OCI-LY1 (cell line): ENCODE data around the gene GALNT5.

ENCODE experiments used
- H2AFZ ChIP-seq: fragments of 200-600 bp; sonication (generic), shearing (Covaris generic); 2 replicates; pipeline ENCODE4 v1.6.0; 2014; ENCODE audit warnings: antibody characterized with exemption, mild to moderate bottlenecking, low read length
- H3F3A ChIP-seq: fragments of 200-600 bp; sonication (generic), shearing (Covaris generic); 2 replicates; pipeline ENCODE4 v1.6.0; 2014; ENCODE audit warnings: mild to moderate bottlenecking, antibody characterized with exemption, low read length, moderate library complexity; ENCODE audit not compliant: insufficient read depth
- H3K27ac ChIP-seq: fragments of 200-600 bp; sonication (generic); 2 replicates; pipeline ENCODE4 v1.5.1; 2014; ENCODE audit warnings: low read length, mixed run types, mild to moderate bottlenecking, low read depth; ENCODE audit not compliant: poor library complexity, severe bottlenecking
- H3K27me3 ChIP-seq: fragments of 200-600 bp; sonication (generic); 2 replicates; pipeline ENCODE4 v1.6.0; 2014; ENCODE audit warnings: antibody characterized with exemption, mild to moderate bottlenecking, low read length, moderate library complexity; ENCODE audit not compliant: insufficient read depth
- H3K36me3 ChIP-seq: fragments of 200-600 bp; sonication (generic); 2 replicates; pipeline ENCODE4 v1.6.1; 2014; ENCODE audit warnings: mild to moderate bottlenecking, antibody characterized with exemption, low read length, moderate library complexity, mixed read lengths; ENCODE audit not compliant: insufficient read depth
- H3K4me1 ChIP-seq: fragments of 200-600 bp; sonication (generic); 2 replicates; pipeline ENCODE4 v1.5.1; 2014; ENCODE audit warnings: mild to moderate bottlenecking, low read length, moderate library complexity; ENCODE audit not compliant: insufficient read depth, severe bottlenecking
- H3K4me2 ChIP-seq: fragments of 200-600 bp; sonication (generic), shearing (Covaris generic); 2 replicates; pipeline ENCODE4 v1.6.1; 2014; ENCODE audit warnings: low read length
- H3K4me3 ChIP-seq: fragments of 200-600 bp; sonication (generic); 2 replicates; pipeline ENCODE4 v1.5.1; 2014; ENCODE audit warnings: low read length, low read depth, mild to moderate bottlenecking, mixed read lengths; ENCODE audit not compliant: poor library complexity, severe bottlenecking
- H3K79me2 ChIP-seq: fragments of 200-600 bp; shearing (Covaris generic); 2 replicates; pipeline ENCODE4 v1.6.1; 2016; ENCODE audit warnings: mixed run types, low read length, mixed read lengths; ENCODE audit not compliant: insufficient read depth
- H3K9ac ChIP-seq: fragments of 200-600 bp; sonication (generic), shearing (Covaris generic); 2 replicates; pipeline ENCODE4 v1.6.1; 2014; ENCODE audit warnings: mild to moderate bottlenecking, low read length, mixed read lengths
- H3K9me2 ChIP-seq: fragments of 200-600 bp; sonication (generic), shearing (Covaris generic); 2 replicates; pipeline ENCODE4 v1.6.1; 2014; ENCODE audit warnings: low read depth, mild to moderate bottlenecking, low read length, mixed read lengths
- H3K9me3 ChIP-seq: fragments of 200-600 bp; shearing (Covaris generic); 2 replicates; pipeline ENCODE4 v1.6.1; 2014; ENCODE audit warnings: low read length, mixed read lengths
- H4K20me1 ChIP-seq: fragments of 200-600 bp; sonication (generic), shearing (Covaris generic); 2 replicates; pipeline ENCODE4 v1.6.0; 2016; ENCODE audit warnings: mild to moderate bottlenecking, low read length; ENCODE audit not compliant: insufficient read depth
- CTCF ChIP-seq: fragments of 200-600 bp; sonication (generic), shearing (Covaris generic); IDR thresholded peaks from 2 replicates; pipeline ENCODE4 v1.5.1; 2017; ENCODE audit warnings: mild to moderate bottlenecking, antibody characterized with exemption, low read length, moderate library complexity, mixed read lengths
- EZH2 ChIP-seq: fragments of 200-600 bp; sonication (generic), shearing (Covaris generic); IDR thresholded peaks from 2 replicates; pipeline ENCODE4 v1.8.0; 2017; ENCODE audit warnings: borderline replicate concordance, mixed run types, mild to moderate bottlenecking, antibody characterized with exemption, low read length, moderate library complexity, mixed read lengths

Gene GALNT5

GRCh38 chr2:157309878-157310277 is 52.4 kb downstream of the GALNT5 start:
- Histone ChIP-seq H3K27ac (no peak overlapping the region), H2AFZ (no peak overlapping the region), H3K4me1 (no peaks in the 10 kb centered on the region), H3K9ac (no peak overlapping the region), H3F3A (no peaks in the 10 kb centered on the region), H3K27me3 (no peaks in the 10 kb centered on the region), H3K9me3 (no peaks in the 10 kb centered on the region), H3K4me2 (no peak overlapping the region), H3K36me3 (no peaks in the 10 kb centered on the region), H3K4me3 (no peak overlapping the region), H4K20me1 (no peaks in the 10 kb centered on the region), H3K9me2 (no peaks in the 10 kb centered on the region), H3K79me2 (no peaks in the 10 kb centered on the region)
- TF ChIP-seq EZH2 (no peak), CTCF (no peak)

- H3K36me3 ChIP-seq = no peaks in the 10 kb centered on the region
- no peaks in the 10 kb centered on the region for H3K9me2 ChIP-seq
- H3K4me1 ChIP-seq = no peaks in the 10 kb centered on the region
- H2AFZ ChIP-seq = no peak overlapping the region
- no peak overlapping the region for H3K4me2 ChIP-seq
- no peaks in the 10 kb centered on the region for H3K27me3 ChIP-seq
- no peak overlapping the region for H3K4me3 ChIP-seq
- H3K9me3 ChIP-seq = no peaks in the 10 kb centered on the region
- H3F3A ChIP-seq = no peaks in the 10 kb centered on the region
- no peak overlapping the region for H3K9ac ChIP-seq
- H3K27ac ChIP-seq = no peak overlapping the region
- H3K79me2 ChIP-seq = no peaks in the 10 kb centered on the region
- H4K20me1 ChIP-seq = no peaks in the 10 kb centered on the region
- TF ChIP-seq EZH2 (no peak), CTCF (no peak)
Observed at GRCh38 chr2:157311706-157312105, 54.2 kb downstream of the GALNT5 start.

GRCh38 chr2:157312866-157313486 is 55.5 kb downstream of the GALNT5 start:
- Histone ChIP-seq H3K27me3 (no peaks in the 10 kb centered on the region), H3K9ac (no peak overlapping the region), H3K4me1 (no peaks in the 10 kb centered on the region), H3F3A (no peaks in the 10 kb centered on the region), H3K36me3 (no peaks in the 10 kb centered on the region), H3K4me3 (no peak overlapping the region), H3K9me2 (no peaks in the 10 kb centered on the region), H3K27ac (no peak overlapping the region), H2AFZ (no peak overlapping the region), H3K4me2 (no peak overlapping the region), H3K9me3 (no peaks in the 10 kb centered on the region), H3K79me2 (no peaks in the 10 kb centered on the region), H4K20me1 (no peaks in the 10 kb centered on the region)
- TF ChIP-seq CTCF (no peak), EZH2 (no peak)
